Measurements from ENCODE around the gene CLRN2. TPM values are rescaled to one million over a fixed set of nuclear protein-coding genes. Genes with fewer than 3 reads are reported as not detected.

CLRN2 gene
- polyA plus RNA-seq, 1 experiment: not detected

- Histone ChIP-seq H3K4me3 (ENCODE audit: low read depth, low read length) (no peak overlapping the region), H3K36me3 (ENCODE audit: control insufficient read depth, insufficient read depth, low read length) (no peaks in the 10 kb centered on the region), H3K27me3 (ENCODE audit: control insufficient read depth, insufficient read depth, low read length) (peaks cover 14% of the 10 kb centered on the region)
- CTCF ChIA-PET: no interaction called here
- DNase-seq (ENCODE audit: low read depth): no peak
- TF ChIP-seq CTCF (IDR thresholded peaks at IDR 0.05; ENCODE audit: insufficient read depth, low read depth, low read length): no peak
- POLR2A ChIA-PET: no interaction called here
Observed at GRCh38 chr4:17517664-17518063, 2.7 kb downstream of the CLRN2 start.

- CTCF ChIA-PET: interaction anchor here (0.7 kb wide), 1 partner anchor 18 kb away, joined by 3 read pairs; no protein-coding TSS in a partner anchor
- peaks cover 11% of the 10 kb centered on the region; the same call in 1 of the 2 replicates for H3K27me3 ChIP-seq (ENCODE audit: control insufficient read depth, insufficient read depth, low read length)
- no peak for DNase-seq (ENCODE audit: low read depth)
- TF ChIP-seq CTCF (IDR thresholded peaks at IDR 0.05; ENCODE audit: insufficient read depth, low read depth, low read length): no peak
- POLR2A ChIA-PET: no interaction called here
- H3K4me3 ChIP-seq (ENCODE audit: low read depth, low read length): no peak overlapping the region
- H3K36me3 ChIP-seq (ENCODE audit: control insufficient read depth, insufficient read depth, low read length): no peaks in the 10 kb centered on the region
Observed at GRCh38 chr4:17521595-17521994, 6.6 kb downstream of the CLRN2 start.

- Histone ChIP-seq H3K27me3 (ENCODE audit: control insufficient read depth, insufficient read depth, low read length) (peaks cover 5% of the 10 kb centered on the region; the same call in 1 of the 2 replicates), H3K36me3 (ENCODE audit: control insufficient read depth, insufficient read depth, low read length) (no peaks in the 10 kb centered on the region), H3K4me3 (ENCODE audit: low read depth, low read length) (no peak overlapping the region)
- CTCF ChIA-PET: interaction anchor here (0.6 to 1.1 kb wide), 3 partner anchors 15 to 151 kb away, joined by 3 read pairs; no protein-coding TSS in a partner anchor
- TF ChIP-seq CTCF (IDR thresholded peaks at IDR 0.05; ENCODE audit: insufficient read depth, low read depth, low read length): no peak
- POLR2A ChIA-PET: no interaction called here
- DNase-seq (ENCODE audit: low read depth): no peak
Observed at GRCh38 chr4:17523662-17524061, 8.7 kb downstream of the CLRN2 start.

- ChIA-PET POLR2A (no interaction called here), CTCF (no interaction called here)
- no peak for DNase-seq (ENCODE audit: low read depth)
- Histone ChIP-seq H3K27me3 (ENCODE audit: control insufficient read depth, insufficient read depth, low read length) (peaks cover 3% of the 10 kb centered on the region; the same call in 1 of the 2 replicates), H3K36me3 (ENCODE audit: control insufficient read depth, insufficient read depth, low read length) (no peaks in the 10 kb centered on the region), H3K4me3 (ENCODE audit: low read depth, low read length) (no peak overlapping the region)
- no peak for TF ChIP-seq CTCF (IDR thresholded peaks at IDR 0.05; ENCODE audit: insufficient read depth, low read depth, low read length)
Observed at GRCh38 chr4:17526695-17527477, 11.9 kb downstream of the CLRN2 start.

GRCh38 chr4:17528551-17529165 is 13.7 kb downstream of the CLRN2 start:
- peaks cover 1% of the 10 kb centered on the region; the same call in 1 of the 2 replicates for H3K27me3 ChIP-seq (ENCODE audit: control insufficient read depth, insufficient read depth, low read length)
- DNase-seq (ENCODE audit: low read depth): no peak
- ChIA-PET CTCF (interaction anchor here (0.6 kb wide), 1 partner anchor 17 kb away, joined by 6 read pairs; no protein-coding TSS in a partner anchor), POLR2A (no interaction called here)
- no peak for TF ChIP-seq CTCF (IDR thresholded peaks at IDR 0.05; ENCODE audit: insufficient read depth, low read depth, low read length)
- no peaks in the 10 kb centered on the region for H3K36me3 ChIP-seq (ENCODE audit: control insufficient read depth, insufficient read depth, low read length)
- H3K4me3 ChIP-seq (ENCODE audit: low read depth, low read length): no peak overlapping the region
